ENCODE results near the gene ANKRD63. TPM values are rescaled to one million over a fixed set of nuclear protein-coding genes. Genes with fewer than 3 reads are reported as not detected.
A peak's percentile ranks its signal among the peaks of the same experiment; 100 is the strongest.

The ANKRD63 gene
- total RNA-seq, 1 experiment from 2014 or later = 0.72 TPM

DNA sequence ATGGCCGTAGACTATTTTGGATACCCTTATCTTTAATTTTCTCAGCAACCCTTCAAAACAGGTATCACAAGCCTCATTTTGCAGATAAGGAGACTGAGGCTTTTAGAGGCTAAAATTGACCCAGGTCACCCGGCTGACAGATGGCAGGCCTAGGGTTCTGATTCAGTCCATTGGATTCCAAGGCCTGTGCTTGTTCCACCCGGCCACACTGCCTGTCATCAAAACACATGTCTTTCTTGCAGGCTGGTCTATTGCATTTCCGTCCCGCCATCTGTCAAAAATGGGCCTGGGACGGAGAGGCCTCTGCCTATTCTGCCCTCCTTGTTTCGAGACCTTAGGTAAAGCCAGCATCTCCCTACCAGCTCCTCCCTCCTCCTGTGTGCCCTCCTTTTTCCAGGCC, 48.8 kb upstream of the ANKRD63 start:
- H3K36me3 ChIP-seq (ENCODE audit: control insufficient read depth, insufficient read depth, low read length) = no peaks in the 10 kb centered on the region
- CTCF ChIA-PET = no interaction called here
- in situ Hi-C loops (cut with HindIII; ENCODE audit: low pct_unique_long_range_greater_than_20kb, low sequenced_read_pairs) (no loop called here), intact Hi-C loops (cut with micrococcal nuclease; ENCODE audit: unreplicated experiment) (no loop called here)
- POLR2A ChIA-PET = interaction anchor here (0.5 kb wide), 1 partner anchor 170 kb away, joined by 6 read pairs; no protein-coding TSS in a partner anchor
- no peaks in the 10 kb centered on the region for H3K27me3 ChIP-seq (ENCODE audit: control insufficient read depth, insufficient read depth, low read length)
- BruUV-seq (replicated peaks) = no TSS peak
- H3K27ac ChIP-seq (ENCODE audit: low read length) = no peak overlapping the region
- ATAC-seq = no peak
- DNase-seq (ENCODE audit: low read depth, low spot score) = no peak
- H3K4me3 ChIP-seq (ENCODE audit: low read depth in 2 of 2, low read length in 2 of 2) = no peak overlapping the region
- no peaks in the 10 kb centered on the region for H3K9me3 ChIP-seq (ENCODE audit: control insufficient read depth, insufficient read depth, low read depth, low read length)
- peaks cover 8% of the 10 kb centered on the region; the same call in 1 of the 2 replicates for H3K4me1 ChIP-seq (ENCODE audit: control insufficient read depth, insufficient read depth, low read length)
- TF ChIP-seq, protein P1, sequence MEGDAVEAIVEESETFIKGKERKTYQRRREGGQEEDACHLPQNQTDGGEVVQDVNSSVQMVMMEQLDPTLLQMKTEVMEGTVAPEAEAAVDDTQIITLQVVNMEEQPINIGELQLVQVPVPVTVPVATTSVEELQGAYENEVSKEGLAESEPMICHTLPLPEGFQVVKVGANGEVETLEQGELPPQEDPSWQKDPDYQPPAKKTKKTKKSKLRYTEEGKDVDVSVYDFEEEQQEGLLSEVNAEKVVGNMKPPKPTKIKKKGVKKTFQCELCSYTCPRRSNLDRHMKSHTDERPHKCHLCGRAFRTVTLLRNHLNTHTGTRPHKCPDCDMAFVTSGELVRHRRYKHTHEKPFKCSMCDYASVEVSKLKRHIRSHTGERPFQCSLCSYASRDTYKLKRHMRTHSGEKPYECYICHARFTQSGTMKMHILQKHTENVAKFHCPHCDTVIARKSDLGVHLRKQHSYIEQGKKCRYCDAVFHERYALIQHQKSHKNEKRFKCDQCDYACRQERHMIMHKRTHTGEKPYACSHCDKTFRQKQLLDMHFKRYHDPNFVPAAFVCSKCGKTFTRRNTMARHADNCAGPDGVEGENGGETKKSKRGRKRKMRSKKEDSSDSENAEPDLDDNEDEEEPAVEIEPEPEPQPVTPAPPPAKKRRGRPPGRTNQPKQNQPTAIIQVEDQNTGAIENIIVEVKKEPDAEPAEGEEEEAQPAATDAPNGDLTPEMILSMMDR (IDR thresholded peaks at IDR 0.05) = no peak
- no peak for TF ChIP-seq SIN3A (IDR thresholded peaks at IDR 0.05; ENCODE audit: borderline replicate concordance, insufficient read depth, low read depth, low read length)
- no peak for TF ChIP-seq TCF7L2 (IDR thresholded peaks at IDR 0.05; ENCODE audit: low read depth, low read length)
- TF ChIP-seq, protein P2, sequence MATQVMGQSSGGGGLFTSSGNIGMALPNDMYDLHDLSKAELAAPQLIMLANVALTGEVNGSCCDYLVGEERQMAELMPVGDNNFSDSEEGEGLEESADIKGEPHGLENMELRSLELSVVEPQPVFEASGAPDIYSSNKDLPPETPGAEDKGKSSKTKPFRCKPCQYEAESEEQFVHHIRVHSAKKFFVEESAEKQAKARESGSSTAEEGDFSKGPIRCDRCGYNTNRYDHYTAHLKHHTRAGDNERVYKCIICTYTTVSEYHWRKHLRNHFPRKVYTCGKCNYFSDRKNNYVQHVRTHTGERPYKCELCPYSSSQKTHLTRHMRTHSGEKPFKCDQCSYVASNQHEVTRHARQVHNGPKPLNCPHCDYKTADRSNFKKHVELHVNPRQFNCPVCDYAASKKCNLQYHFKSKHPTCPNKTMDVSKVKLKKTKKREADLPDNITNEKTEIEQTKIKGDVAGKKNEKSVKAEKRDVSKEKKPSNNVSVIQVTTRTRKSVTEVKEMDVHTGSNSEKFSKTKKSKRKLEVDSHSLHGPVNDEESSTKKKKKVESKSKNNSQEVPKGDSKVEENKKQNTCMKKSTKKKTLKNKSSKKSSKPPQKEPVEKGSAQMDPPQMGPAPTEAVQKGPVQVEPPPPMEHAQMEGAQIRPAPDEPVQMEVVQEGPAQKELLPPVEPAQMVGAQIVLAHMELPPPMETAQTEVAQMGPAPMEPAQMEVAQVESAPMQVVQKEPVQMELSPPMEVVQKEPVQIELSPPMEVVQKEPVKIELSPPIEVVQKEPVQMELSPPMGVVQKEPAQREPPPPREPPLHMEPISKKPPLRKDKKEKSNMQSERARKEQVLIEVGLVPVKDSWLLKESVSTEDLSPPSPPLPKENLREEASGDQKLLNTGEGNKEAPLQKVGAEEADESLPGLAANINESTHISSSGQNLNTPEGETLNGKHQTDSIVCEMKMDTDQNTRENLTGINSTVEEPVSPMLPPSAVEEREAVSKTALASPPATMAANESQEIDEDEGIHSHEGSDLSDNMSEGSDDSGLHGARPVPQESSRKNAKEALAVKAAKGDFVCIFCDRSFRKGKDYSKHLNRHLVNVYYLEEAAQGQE (IDR thresholded peaks at IDR 0.05; ENCODE audit: insufficient read depth in 1 of 2, low read depth in 2 of 2, low read length in 1 of 2) = no peak
- TF ChIP-seq POLR2AphosphoS5 (IDR thresholded peaks at IDR 0.05; ENCODE audit: low read depth, low read length) = no peak; the same call in 1 of the 2 replicates

DNA sequence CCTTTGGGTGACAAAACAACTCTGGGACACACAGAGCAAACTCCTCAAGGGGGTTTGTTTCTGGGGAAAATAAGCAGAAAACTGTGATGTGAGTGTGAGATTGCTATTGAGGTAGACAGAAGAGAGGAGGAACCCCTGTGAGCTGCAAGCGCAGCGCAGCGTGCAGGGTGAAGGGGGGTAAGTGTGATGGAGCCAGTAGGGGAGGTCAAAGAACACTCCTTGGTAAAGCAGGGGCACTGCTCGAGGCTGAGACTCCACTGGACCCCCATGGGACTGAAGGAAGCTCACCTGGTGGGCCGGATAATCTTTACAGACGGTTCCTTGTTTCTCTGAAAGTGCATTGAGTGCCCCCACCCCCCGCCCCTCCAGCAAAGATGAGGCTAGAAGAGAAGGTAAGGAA, 48.2 kb upstream of the ANKRD63 start:
- BruUV-seq (replicated peaks) = no TSS peak
- H3K36me3 ChIP-seq (ENCODE audit: control insufficient read depth, insufficient read depth, low read length) = no peaks in the 10 kb centered on the region
- POLR2A ChIA-PET = interaction anchor here (0.5 kb wide), 1 partner anchor 156 kb away, joined by 3 read pairs; no protein-coding TSS in a partner anchor
- no peak for ATAC-seq
- intact Hi-C loops (cut with micrococcal nuclease; ENCODE audit: unreplicated experiment) (no loop called here), in situ Hi-C loops (cut with HindIII; ENCODE audit: low pct_unique_long_range_greater_than_20kb, low sequenced_read_pairs) (no loop called here)
- peak overlapping the region; percentile 29; the same call in 1 of the 2 replicates for H3K27ac ChIP-seq (ENCODE audit: low read length)
- H3K27me3 ChIP-seq (ENCODE audit: control insufficient read depth, insufficient read depth, low read length) = no peaks in the 10 kb centered on the region
- CTCF ChIA-PET = no interaction called here
- DNase-seq (ENCODE audit: low read depth, low spot score) = no peak
- H3K9me3 ChIP-seq (ENCODE audit: control insufficient read depth, insufficient read depth, low read depth, low read length) = no peaks in the 10 kb centered on the region
- no peak overlapping the region for H3K4me3 ChIP-seq (ENCODE audit: low read depth in 2 of 2, low read length in 2 of 2)
- TF ChIP-seq TCF7L2 (IDR thresholded peaks at IDR 0.05; ENCODE audit: low read depth, low read length) = no peak
- H3K4me1 ChIP-seq (ENCODE audit: control insufficient read depth, insufficient read depth, low read length) = peaks cover 8% of the 10 kb centered on the region; the same call in 1 of the 2 replicates

DNA sequence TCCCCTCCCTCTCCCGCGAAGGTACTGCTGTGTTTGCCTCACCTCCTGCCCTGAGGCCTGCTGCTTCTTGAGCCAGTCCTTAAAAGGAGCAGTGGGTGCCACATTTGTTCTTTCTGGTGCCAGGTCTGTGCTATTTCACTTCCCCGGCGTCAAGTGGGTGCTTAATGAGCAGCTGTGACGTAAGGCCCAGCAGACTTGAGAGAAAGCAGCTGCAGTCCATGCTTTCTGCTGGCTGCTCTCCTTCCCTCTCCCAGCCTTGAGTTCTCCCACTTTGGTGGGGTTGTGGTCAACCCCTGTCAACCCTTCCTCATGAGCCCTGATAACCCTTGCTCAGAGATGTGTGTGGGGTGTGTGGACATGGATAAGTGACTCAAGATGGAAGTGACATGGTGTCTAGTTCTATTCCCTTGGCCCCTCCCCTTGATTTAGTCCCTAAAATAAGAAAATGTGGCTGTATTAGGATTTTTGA, 47.5 kb upstream of the ANKRD63 start:
- Histone ChIP-seq H3K4me3 (ENCODE audit: low read depth in 2 of 2, low read length in 2 of 2) (no peak overlapping the region), H3K4me1 (ENCODE audit: control insufficient read depth, insufficient read depth, low read length) (peaks cover 13% of the 10 kb centered on the region; the same call in 1 of the 2 replicates), H3K27me3 (ENCODE audit: control insufficient read depth, insufficient read depth, low read length) (no peaks in the 10 kb centered on the region), H3K9me3 (ENCODE audit: control insufficient read depth, insufficient read depth, low read depth, low read length) (no peaks in the 10 kb centered on the region), H3K36me3 (ENCODE audit: control insufficient read depth, insufficient read depth, low read length) (no peaks in the 10 kb centered on the region), H3K27ac (ENCODE audit: low read length) (peak overlapping the region; percentile 42)
- no peak for DNase-seq (ENCODE audit: low read depth, low spot score)
- intact Hi-C loops (cut with micrococcal nuclease; ENCODE audit: unreplicated experiment) (no loop called here), in situ Hi-C loops (cut with HindIII; ENCODE audit: low pct_unique_long_range_greater_than_20kb, low sequenced_read_pairs) (no loop called here)
- POLR2A ChIA-PET = interaction anchor here (0.5 kb wide), 1 partner anchor 157 kb away, joined by 3 read pairs; no protein-coding TSS in a partner anchor
- TF ChIP-seq POLR2AphosphoS5 (IDR thresholded peaks at IDR 0.05; ENCODE audit: low read depth, low read length) (peak; percentile 44; the same call in 1 of the 2 replicates), TCF7L2 (IDR thresholded peaks at IDR 0.05; ENCODE audit: low read depth, low read length) (no peak), SIN3A (IDR thresholded peaks at IDR 0.05; ENCODE audit: borderline replicate concordance, insufficient read depth, low read depth, low read length) (no peak)
- TF ChIP-seq, protein P1 (IDR thresholded peaks at IDR 0.05) = no peak
- CTCF ChIA-PET = no interaction called here
- ATAC-seq = peak; percentile 17
- no TSS peak for BruUV-seq (replicated peaks)
